CD14-positive monocyte (primary cell): ENCODE data around the gene FKBP2. TPM values are rescaled to one million over a fixed set of nuclear protein-coding genes. Genes with fewer than 3 reads are reported as not detected.

Experiments used
- DNase-seq, 3 donors: peaks; one replicate each; pipeline ENCODE4 v3.0.0-alpha.2; 2011 to 2022
- H2AFZ ChIP-seq: 2 replicates; pipeline ENCODE4 v1.6.0; 2012; ENCODE audit warnings: mild to moderate bottlenecking, low read depth, low read length, inconsistent platforms; ENCODE audit not compliant: insufficient read depth, poor library complexity, severe bottlenecking
- H3K27ac ChIP-seq, 2 donors: 1 replicate in 1 of 2; 2 replicates in 1 of 2; pipeline ENCODE4 v1.5.1; 2012 to 2013; ENCODE audit warnings: low read length in 2 of 2, control low read depth in 1 of 2, inconsistent platforms in 1 of 2, low read depth in 1 of 2, mild to moderate bottlenecking in 1 of 2
- H3K27me3 ChIP-seq, 2 donors: one replicate each; pipeline versions ENCODE4 v1.6.0 to v1.6.1; 2011 to 2013; ENCODE audit warnings: low read length in 2 of 2; ENCODE audit not compliant: control insufficient read depth in 2 of 2, insufficient read depth in 2 of 2
- H3K36me3 ChIP-seq, 2 donors: replicated peaks in 1 of 2; 1 replicate in 1 of 2; 2 replicates in 1 of 2; pipeline versions ENCODE4 v1.5.1 to v1.6.1; 2012 to 2013; ENCODE audit warnings: low read length in 2 of 2, control low read depth in 1 of 2, inconsistent platforms in 1 of 2, mild to moderate bottlenecking in 1 of 2; ENCODE audit not compliant: insufficient read depth in 2 of 2, control insufficient read depth in 1 of 2
- H3K4me1 ChIP-seq, 2 donors: 1 replicate in 1 of 2; 2 replicates in 1 of 2; pipeline versions ENCODE4 v1.5.1 to v1.6.1; 2012 to 2013; ENCODE audit warnings: low read length in 2 of 2, control low read depth in 1 of 2, inconsistent platforms in 1 of 2, mild to moderate bottlenecking in 1 of 2, moderate library complexity in 1 of 2; ENCODE audit not compliant: insufficient read depth in 2 of 2, control insufficient read depth in 1 of 2
- H3K4me2 ChIP-seq: replicated peaks from 2 replicates; pipeline ENCODE3; 2012; ENCODE audit warnings: low read length, moderate library complexity, mild to moderate bottlenecking; ENCODE audit not compliant: poor library complexity, severe bottlenecking; ENCODE audit errors: extremely low read depth
- H3K4me3 ChIP-seq, 3 experiments: fragments of 200-600 bp in 1 of 3; sonication (generic) in 1 of 3; replicated peaks in 1 of 3; 1 replicate in 2 of 3; 2 replicates in 1 of 3; pipeline ENCODE4 v1.5.1; 2011 to 2013; ENCODE audit warnings: low read length in 3 of 3, mild to moderate bottlenecking in 3 of 3, control low read depth in 2 of 3, low read depth in 2 of 3, inconsistent platforms in 1 of 3, moderate library complexity in 1 of 3
- H3K79me2 ChIP-seq: 2 replicates; pipeline ENCODE4 v1.6.0; 2012; ENCODE audit warnings: mild to moderate bottlenecking, control low read depth, inconsistent platforms, low read length, moderate library complexity; ENCODE audit not compliant: insufficient read depth
- H3K9ac ChIP-seq: 2 replicates; pipeline ENCODE4 v1.6.0; 2017; ENCODE audit warnings: low read length, mild to moderate bottlenecking; ENCODE audit not compliant: insufficient read depth, poor library complexity, severe bottlenecking
- H3K9me3 ChIP-seq, 2 donors: replicated peaks in 1 of 2; 1 replicate in 1 of 2; 2 replicates in 1 of 2; pipeline versions ENCODE4 v1.5.1 to v1.6.1; 2012 to 2013; ENCODE audit warnings: low read length in 2 of 2, control low read depth in 1 of 2; ENCODE audit not compliant: control insufficient read depth in 1 of 2, insufficient read depth in 1 of 2
- H4K20me1 ChIP-seq: 2 replicates; pipeline ENCODE4 v1.6.0; 2012; ENCODE audit warnings: mild to moderate bottlenecking, low read length, control low read depth, moderate library complexity; ENCODE audit not compliant: insufficient read depth
- H3K27ac Mint-ChIP-seq, 7 donors: one replicate each; pipeline ENCODE4 v1.8.0; 2020; ENCODE audit warnings: mild to moderate bottlenecking in 7 of 7, mixed read lengths in 7 of 7, moderate library complexity in 6 of 7, inconsistent platforms in 2 of 7
- H3K27me3 Mint-ChIP-seq, 3 donors: one replicate each; pipeline ENCODE4 v1.8.0; 2021 to 2022; ENCODE audit warnings: low read depth in 3 of 3, mild to moderate bottlenecking in 3 of 3, mixed read lengths in 3 of 3, moderate library complexity in 3 of 3, inconsistent platforms in 1 of 3
- H3K36me3 Mint-ChIP-seq, 2 donors: one replicate each; pipeline ENCODE4 v1.8.0; 2020; ENCODE audit warnings: mixed read lengths in 2 of 2, inconsistent platforms in 1 of 2, mild to moderate bottlenecking in 1 of 2
- H3K4me1 Mint-ChIP-seq: one replicate; pipeline ENCODE4 v1.8.0; 2020; ENCODE audit warnings: mild to moderate bottlenecking, mixed read lengths
- H3K4me3 Mint-ChIP-seq, 2 donors: one replicate each; pipeline ENCODE4 v1.8.0; 2020; ENCODE audit warnings: mild to moderate bottlenecking in 2 of 2, mixed read lengths in 2 of 2, moderate library complexity in 1 of 2
- H3K9me3 Mint-ChIP-seq, 7 donors: one replicate each; pipeline ENCODE4 v1.8.0; 2020 to 2022; ENCODE audit warnings: mixed read lengths in 7 of 7, mild to moderate bottlenecking in 6 of 7, moderate library complexity in 6 of 7, inconsistent platforms in 2 of 7
- CTCF ChIP-seq: fragments of 200-600 bp; IDR thresholded peaks from one replicate; pipeline ENCODE4 v1.8.0; 2022; ENCODE audit warnings: antibody characterized with exemption, mild to moderate bottlenecking
- WGBS: methylation state at CpG from one replicate; pipeline ENCODE4 v1.1.5; 2013; ENCODE audit warnings: missing lambda C conversion rate; ENCODE audit not compliant: insufficient coverage; 5-methylcytosine and 5-hydroxymethylcytosine counted together
- intact Hi-C, 2 donors: fragments of 100-400 bp; cut with micrococcal nuclease; formaldehyde crosslinking; loops; one replicate each; pipeline versions ENCODE4 v1.15.0 to v1.15.1; 2023
- polyA plus RNA-seq, 3 donors: library from polyadenylated mRNA; depleted of rRNA in 1 of 3; unstranded in 2 of 3; stranded (reverse) in 1 of 3; fragments of 300-500 nt in 2 of 3; fragments of >200 nt in 1 of 3; fragmentation: Illumina TruSeq in 2 of 3; gene quantifications; 1 replicate in 2 of 3; 2 replicates in 1 of 3; pipeline ENCODE4 v1.2.3, GENCODE V29; 2012 to 2021

Gene FKBP2
- polyA plus RNA-seq, 3 donors = 38.9 to 80.7 (median 71.1) TPM

DNA sequence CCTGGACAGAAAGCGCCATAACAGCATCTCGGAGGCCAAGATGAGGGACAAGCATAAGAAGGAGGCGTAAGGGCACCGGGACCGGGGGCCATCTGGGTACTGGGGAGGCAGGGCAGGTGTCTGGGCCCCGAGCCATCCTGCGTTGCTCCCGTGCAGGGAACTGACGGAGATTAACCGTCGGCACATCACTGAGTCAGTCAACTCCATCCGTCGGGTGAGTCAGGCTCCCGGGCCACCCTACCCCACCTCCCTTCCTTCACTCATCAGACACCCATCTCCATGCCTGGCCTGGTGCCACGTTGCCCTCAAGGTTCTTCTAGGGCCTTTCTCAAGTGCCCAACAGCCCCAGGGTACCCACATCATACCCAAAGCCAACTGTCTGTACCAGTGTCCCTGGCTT, 25.4 kb downstream of the FKBP2 start:
- H3K4me3 ChIP-seq = no peak overlapping the region
- H3K4me1 Mint-ChIP-seq = peaks cover 22% of the 10 kb centered on the region
- H3K36me3 Mint-ChIP-seq = peaks cover 39 to 53% of the 10 kb centered on the region in 2 donors
- no peak for TF ChIP-seq CTCF
- no peak overlapping the region for H3K9ac ChIP-seq
- no peak overlapping the region for H3K27ac ChIP-seq
- no peaks in the 10 kb centered on the region for H3K27me3 Mint-ChIP-seq
- no peaks in the 10 kb centered on the region for H3K9me3 Mint-ChIP-seq
- no peak overlapping the region for H3K4me2 ChIP-seq
- peaks cover 21 to 24% of the 10 kb centered on the region in 2 donors for H3K4me1 ChIP-seq
- WGBS = 100% methylated on average over 12 of the region's 15 CpGs
- intact Hi-C loops = loop anchor here in 1 of 2 donors (5.0 kb wide), 1 partner anchor 36 kb away; the partner anchor contains the start of gene CATSPERZ
- DNase-seq = no peak
- no peak overlapping the region for H3K4me3 Mint-ChIP-seq
- H3K27me3 ChIP-seq = no peaks in the 10 kb centered on the region
- no peaks in the 10 kb centered on the region for H4K20me1 ChIP-seq
- peak overlapping the region in 2 of 7 donors; percentile 18 to 62 for H3K27ac Mint-ChIP-seq
- H3K36me3 ChIP-seq = peaks cover 52 to 53% of the 10 kb centered on the region in 2 donors
- no peaks in the 10 kb centered on the region for H3K79me2 ChIP-seq
- H2AFZ ChIP-seq = no peak overlapping the region
- no peaks in the 10 kb centered on the region for H3K9me3 ChIP-seq

- peak overlapping the region in 1 of 3 experiments; percentile 95 for H3K4me3 ChIP-seq
- WGBS = 96% methylated on average over 11 of the region's 27 CpGs
- TF ChIP-seq CTCF = no peak
- H4K20me1 ChIP-seq = no peaks in the 10 kb centered on the region
- peak overlapping the region; percentile 89 for H3K4me2 ChIP-seq
- peaks cover 29 to 34% of the 10 kb centered on the region in 2 donors for H3K4me1 ChIP-seq
- peaks cover 32 to 43% of the 10 kb centered on the region in 2 donors for H3K36me3 Mint-ChIP-seq
- DNase-seq = no peak
- H3K4me3 Mint-ChIP-seq = peak overlapping the region in 1 of 2 donors; percentile 98
- H3K9ac ChIP-seq = no peak overlapping the region
- H3K27ac Mint-ChIP-seq = peak overlapping the region; percentile 96 to 99 (median 98)
- no peaks in the 10 kb centered on the region for H3K9me3 Mint-ChIP-seq
- no peaks in the 10 kb centered on the region for H3K9me3 ChIP-seq
- H3K36me3 ChIP-seq = peaks cover 42% of the 10 kb centered on the region in 2 donors
- no peaks in the 10 kb centered on the region for H3K27me3 ChIP-seq
- peak overlapping the region; percentile 36 for H2AFZ ChIP-seq
- H3K79me2 ChIP-seq = peaks cover 8% of the 10 kb centered on the region
- no peaks in the 10 kb centered on the region for H3K27me3 Mint-ChIP-seq
- peaks cover 29% of the 10 kb centered on the region for H3K4me1 Mint-ChIP-seq
- intact Hi-C loops = loop anchor here in 1 of 2 donors (5.0 kb wide), 1 partner anchor 35 kb away; the partner anchor contains the start of gene CATSPERZ
- peak overlapping the region; percentile 84 to 97 for H3K27ac ChIP-seq
Measured at GRCh38 chr11:64267207-64267945, 26.5 kb downstream of the FKBP2 start.
